Panc1 (cell line): Measurements from ENCODE around the gene AACS.

Experiments
- POLR2AphosphoS5 ChIP-seq: IDR thresholded peaks from 2 replicates; pipeline ENCODE4 v1.6.1; 2012; ENCODE audit warnings: mild to moderate bottlenecking, low read depth, low read length, moderate library complexity
- SIN3A ChIP-seq: IDR thresholded peaks from 2 replicates; pipeline ENCODE4 v1.6.1; 2012; ENCODE audit warnings: low read depth, mild to moderate bottlenecking, low read length, moderate library complexity, borderline replicate concordance; ENCODE audit not compliant: insufficient read depth
- TCF7L2 ChIP-seq: IDR thresholded peaks from 2 replicates; pipeline ENCODE4 v1.6.1; 2011; ENCODE audit warnings: mild to moderate bottlenecking, low read depth, low read length, inconsistent platforms
- TF ChIP-seq, protein P1 (sequence below): fragments of 450-650 bp; IDR thresholded peaks from 2 replicates; pipeline ENCODE4 v1.5.1; 2017; ENCODE audit warnings: mild to moderate bottlenecking

DNA sequence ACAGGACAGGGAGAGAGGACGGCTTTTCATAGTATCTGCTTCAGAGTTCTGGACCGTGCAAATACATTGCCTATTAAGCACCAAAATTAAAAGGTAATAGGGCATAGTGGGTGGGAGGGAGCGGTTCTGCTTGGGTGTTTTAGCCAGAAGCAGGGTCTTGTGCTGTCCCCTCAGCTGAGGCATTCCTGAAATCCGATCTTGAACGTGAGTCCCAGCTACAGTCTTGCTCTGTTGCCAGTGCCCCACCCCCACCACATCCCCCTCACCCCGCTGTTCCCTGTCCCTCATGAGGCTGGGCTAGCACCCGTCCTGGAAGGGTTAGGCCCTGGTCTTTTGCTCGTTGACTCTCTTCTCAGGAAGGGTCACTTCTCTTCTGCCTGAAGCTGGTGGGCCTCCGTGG lies 48.6 kb downstream of the AACS start:
- TF ChIP-seq, protein P1, sequence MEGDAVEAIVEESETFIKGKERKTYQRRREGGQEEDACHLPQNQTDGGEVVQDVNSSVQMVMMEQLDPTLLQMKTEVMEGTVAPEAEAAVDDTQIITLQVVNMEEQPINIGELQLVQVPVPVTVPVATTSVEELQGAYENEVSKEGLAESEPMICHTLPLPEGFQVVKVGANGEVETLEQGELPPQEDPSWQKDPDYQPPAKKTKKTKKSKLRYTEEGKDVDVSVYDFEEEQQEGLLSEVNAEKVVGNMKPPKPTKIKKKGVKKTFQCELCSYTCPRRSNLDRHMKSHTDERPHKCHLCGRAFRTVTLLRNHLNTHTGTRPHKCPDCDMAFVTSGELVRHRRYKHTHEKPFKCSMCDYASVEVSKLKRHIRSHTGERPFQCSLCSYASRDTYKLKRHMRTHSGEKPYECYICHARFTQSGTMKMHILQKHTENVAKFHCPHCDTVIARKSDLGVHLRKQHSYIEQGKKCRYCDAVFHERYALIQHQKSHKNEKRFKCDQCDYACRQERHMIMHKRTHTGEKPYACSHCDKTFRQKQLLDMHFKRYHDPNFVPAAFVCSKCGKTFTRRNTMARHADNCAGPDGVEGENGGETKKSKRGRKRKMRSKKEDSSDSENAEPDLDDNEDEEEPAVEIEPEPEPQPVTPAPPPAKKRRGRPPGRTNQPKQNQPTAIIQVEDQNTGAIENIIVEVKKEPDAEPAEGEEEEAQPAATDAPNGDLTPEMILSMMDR: no peak
- no peak for TF ChIP-seq POLR2AphosphoS5
- TF ChIP-seq SIN3A: no peak
- no peak for TF ChIP-seq TCF7L2
